C4-2B (cell line): ENCODE measurements around the gene SURF1.

Source experiments
- CTCF ChIP-seq: fragments of 450-650 bp; conservative IDR thresholded peaks from 2 replicates; pipeline ENCODE4 v1.5.1; 2017; ENCODE audit warnings: mild to moderate bottlenecking
- ZFX ChIP-seq: fragments of 450-650 bp; IDR thresholded peaks from 2 replicates; pipeline ENCODE4 v1.6.1; 2017

DNA sequence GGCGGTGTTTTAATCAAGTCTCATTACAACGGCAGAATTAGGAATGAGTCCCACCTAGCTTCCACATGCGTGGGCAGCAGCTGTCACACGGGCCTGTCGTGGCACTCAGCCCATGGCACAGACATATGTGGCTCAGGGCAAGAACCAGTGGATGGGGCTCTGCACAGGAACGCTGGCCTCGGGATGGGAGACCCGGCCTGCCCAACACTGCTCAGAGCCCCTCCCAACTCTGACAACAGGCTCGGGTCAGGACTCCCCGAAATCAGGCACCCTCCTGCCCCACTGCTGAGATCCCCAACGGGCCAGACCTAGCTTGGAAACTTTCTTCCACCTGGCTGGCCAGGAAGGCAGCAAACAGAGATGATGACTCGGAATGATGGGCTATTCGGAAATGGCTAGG is 15.4 kb downstream of the SURF1 start:
- no peak for TF ChIP-seq CTCF
- TF ChIP-seq ZFX = no peak
